Activated gamma-delta T cell treated with anti-CD3 and anti-CD28 coated beads, Interleukin-2, amount 50 U/mL, for 16 hours (primary cell): ENCODE measurements around the gene FAM177A1.
"Not testable (repeated sequence)": the region's sequence is repeated elsewhere in the genome, so short reads cannot be mapped to it uniquely, and the experiment has no call there.

Experiments
- DNase-seq: peaks from one replicate; pipeline ENCODE4 v3.0.0-alpha.2; 2020; ENCODE audit warnings: low read depth

The FAM177A1 gene

GRCh38 chr14:35046048-35046750 is at the start of gene FAM177A1:
FAM177A1 (plus strand) TSS chr14:35046272; CDS start chr14:35046464, 192 bp downstream.
- peak; percentile 98 for DNase-seq

- no peak for DNase-seq
Observed at GRCh38 chr14:34997762-34998161, 48.3 kb upstream of the FAM177A1 start.

GRCh38 chr14:34999500-34999899 is 46.6 kb upstream of the FAM177A1 start:
- no peak for DNase-seq

- no peak for DNase-seq
Observed at GRCh38 chr14:35001621-35002020, 44.5 kb upstream of the FAM177A1 start.

GRCh38 chr14:35004839-35005238 is 41.2 kb upstream of the FAM177A1 start:
- DNase-seq = no peak

GRCh38 chr14:35016568-35016967 is 29.5 kb upstream of the FAM177A1 start:
- no peak for DNase-seq

GRCh38 chr14:35020713-35021112 is 25.4 kb upstream of the FAM177A1 start:
- no peak for DNase-seq

GRCh38 chr14:35028435-35028834 is 17.6 kb upstream of the FAM177A1 start:
- DNase-seq = no peak

- DNase-seq = no peak
Observed at GRCh38 chr14:35032562-35032961, 13.5 kb upstream of the FAM177A1 start.

GRCh38 chr14:35034440-35034833 is 11.6 kb upstream of the FAM177A1 start:
- DNase-seq = no peak

- DNase-seq = not testable (repeated sequence)
Observed at GRCh38 chr14:35034944-35035554, 11.0 kb upstream of the FAM177A1 start.

- not testable (repeated sequence) for DNase-seq
Observed at GRCh38 chr14:35038312-35038711, 7.8 kb upstream of the FAM177A1 start.

- no peak for DNase-seq
Observed at GRCh38 chr14:35042632-35043031, 3.4 kb upstream of the FAM177A1 start.

GRCh38 chr14:35043046-35043445 is 3.0 kb upstream of the FAM177A1 start:
- DNase-seq = no peak

GRCh38 chr14:35044939-35045797 is 904 bp upstream of the FAM177A1 start:
- no peak for DNase-seq

- no peak for DNase-seq
Observed at GRCh38 chr14:35045798-35046047, 349 bp upstream of the FAM177A1 start.

- DNase-seq = peak; percentile 9
Observed at GRCh38 chr14:35046751-35047536, 872 bp downstream of the FAM177A1 start.

- DNase-seq = no peak
Observed at GRCh38 chr14:35047976-35048513, 2.0 kb downstream of the FAM177A1 start.

GRCh38 chr14:35050652-35051051 is 4.6 kb downstream of the FAM177A1 start:
- DNase-seq = no peak

- no peak for DNase-seq
Observed at GRCh38 chr14:35051796-35052195, 5.7 kb downstream of the FAM177A1 start.

- DNase-seq = no peak
Observed at GRCh38 chr14:35052637-35053036, 6.6 kb downstream of the FAM177A1 start.
